NCI-H82 treated with DMSO at 0.1 percent for 48 hours (cell line): ENCODE data around the gene PARP15.
"Not testable (repeated sequence)": the region's sequence is repeated elsewhere in the genome, so short reads cannot be mapped to it uniquely, and the experiment has no call there.

Source experiments
- DNase-seq: peaks from one replicate; lab custom pipeline; 2025; ENCODE audit not compliant: unreplicated experiment; lab: John Stamatoyannopoulos, UW

The PARP15 gene

GRCh38 chr3:122615303-122615702, 37.9 kb downstream of the PARP15 start:
- DNase-seq = no peak

- DNase-seq = no peak
Observed at GRCh38 chr3:122618614-122619013, 41.2 kb downstream of the PARP15 start.

- no peak for DNase-seq
Observed at GRCh38 chr3:122619040-122619439, 41.6 kb downstream of the PARP15 start.

GRCh38 chr3:122620399-122620798, 42.9 kb downstream of the PARP15 start:
- no peak for DNase-seq

- no peak for DNase-seq
Observed at GRCh38 chr3:122621112-122621511, 43.7 kb downstream of the PARP15 start.

- no peak for DNase-seq
Observed at GRCh38 chr3:122623031-122623829, 45.8 kb downstream of the PARP15 start.

- DNase-seq = no peak
Observed at GRCh38 chr3:122626515-122627180, 49.2 kb downstream of the PARP15 start.

- DNase-seq = no peak
Observed at GRCh38 chr3:122627301-122627700, 49.9 kb downstream of the PARP15 start.

- DNase-seq = no peak
Observed at GRCh38 chr3:122628567-122628966, 51.1 kb downstream of the PARP15 start.

GRCh38 chr3:122629763-122630162, 52.3 kb downstream of the PARP15 start:
- DNase-seq = no peak

- DNase-seq = no peak
Observed at GRCh38 chr3:122635789-122636188, 58.3 kb downstream of the PARP15 start.

GRCh38 chr3:122636697-122637096, 59.2 kb downstream of the PARP15 start:
- DNase-seq = no peak

- DNase-seq = no peak
Observed at GRCh38 chr3:122640437-122640999, 63.1 kb downstream of the PARP15 start.

- DNase-seq = no peak
Observed at GRCh38 chr3:122642935-122643334, 65.5 kb downstream of the PARP15 start.

- DNase-seq = no peak
Observed at GRCh38 chr3:122646146-122646988, 68.9 kb downstream of the PARP15 start.

- not testable (repeated sequence) for DNase-seq
Observed at GRCh38 chr3:122651233-122651907, 73.9 kb downstream of the PARP15 start.

GRCh38 chr3:122651962-122652361, 74.5 kb downstream of the PARP15 start:
- DNase-seq = not testable (repeated sequence)

GRCh38 chr3:122658336-122658735, 80.9 kb downstream of the PARP15 start:
- not testable (repeated sequence) for DNase-seq

GRCh38 chr3:122660297-122660974, 83.0 kb downstream of the PARP15 start:
- DNase-seq = no peak

GRCh38 chr3:122661633-122662032, 84.2 kb downstream of the PARP15 start:
- DNase-seq = no peak
